Measurements from ENCODE around the gene IQGAP2. TPM values are rescaled to one million over a fixed set of nuclear protein-coding genes. Genes with fewer than 3 reads are reported as not detected.

The IQGAP2 gene
- total and polyA plus RNA-seq, 9 of the 15 experiments (the other 6 are each of a cell fraction or from before 2014, with no cell fraction given), result 8.7 to 23.2 (median 17.4) TPM

DNA sequence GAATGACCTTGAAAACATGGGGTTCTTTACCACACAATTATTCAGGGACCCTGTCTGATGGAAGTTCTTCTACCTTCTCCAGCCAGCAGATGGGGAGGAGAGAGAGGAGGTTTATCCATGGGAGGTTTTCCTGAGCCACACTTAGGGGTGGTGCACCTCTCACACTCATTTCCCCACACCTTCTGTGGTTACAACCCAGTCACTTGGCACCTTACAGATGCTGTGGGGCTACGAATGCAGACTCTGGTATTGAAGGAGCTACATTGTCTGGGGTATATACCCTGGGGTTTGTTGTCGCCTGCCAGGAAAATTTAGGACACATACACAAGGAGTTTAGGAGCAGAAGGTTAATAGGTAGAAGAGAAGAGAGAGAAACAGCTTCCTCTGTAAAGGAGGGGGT, 152.6 kb downstream of the IQGAP2 start:
- no peak for TF ChIP-seq RBM15 (IDR thresholded peaks at IDR 0.05; ENCODE audit: insufficient read depth, low read length)
- TF ChIP-seq KLF10 (CRISPR knock-in tag; IDR thresholded peaks at IDR 0.05), result no peak
- no peak for TF ChIP-seq ZNF586 (CRISPR knock-in tag; conservative IDR thresholded peaks at IDR 0.05)
- TF ChIP-seq, protein P1, sequence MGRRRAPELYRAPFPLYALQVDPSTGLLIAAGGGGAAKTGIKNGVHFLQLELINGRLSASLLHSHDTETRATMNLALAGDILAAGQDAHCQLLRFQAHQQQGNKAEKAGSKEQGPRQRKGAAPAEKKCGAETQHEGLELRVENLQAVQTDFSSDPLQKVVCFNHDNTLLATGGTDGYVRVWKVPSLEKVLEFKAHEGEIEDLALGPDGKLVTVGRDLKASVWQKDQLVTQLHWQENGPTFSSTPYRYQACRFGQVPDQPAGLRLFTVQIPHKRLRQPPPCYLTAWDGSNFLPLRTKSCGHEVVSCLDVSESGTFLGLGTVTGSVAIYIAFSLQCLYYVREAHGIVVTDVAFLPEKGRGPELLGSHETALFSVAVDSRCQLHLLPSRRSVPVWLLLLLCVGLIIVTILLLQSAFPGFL (CRISPR knock-in tag; IDR thresholded peaks at IDR 0.05), result no peak
- no peak for TF ChIP-seq SIX5 (IDR thresholded peaks at IDR 0.05; ENCODE audit: borderline replicate concordance in 1 of 2, insufficient read depth in 1 of 2, low read depth in 1 of 2, low read length in 2 of 2)
- no peak for TF ChIP-seq E2F3 (CRISPR knock-in tag; IDR thresholded peaks at IDR 0.05)
- no peak for TF ChIP-seq ZC3H8 (IDR thresholded peaks at IDR 0.05)
- no peak for TF ChIP-seq ZNF217 (CRISPR knock-in tag; IDR thresholded peaks at IDR 0.05)
- no peak for TF ChIP-seq ZNF23 (CRISPR knock-in tag; IDR thresholded peaks at IDR 0.05)
- TF ChIP-seq HCFC1 (IDR thresholded peaks at IDR 0.05; ENCODE audit: low read depth, low read length), result no peak
- H3K27ac ChIP-seq (ENCODE audit: extremely low read depth, low read depth, low read length), result no peak overlapping the region
- intact Hi-C loops (cut with micrococcal nuclease), result no loop called here
- H3K9me3 ChIP-seq (replicated peaks; ENCODE audit: control insufficient read depth, insufficient read depth, low read depth, low read length), result no peaks in the 10 kb centered on the region
- H3K27me3 ChIP-seq (ENCODE audit: control insufficient read depth in 2 of 2, insufficient read depth in 2 of 2, low read length in 2 of 2), result no peaks in the 10 kb centered on the region
- in situ Hi-C loops (cut with MboI), result no loop called here
- H4K20me1 ChIP-seq (replicated peaks; ENCODE audit: control insufficient read depth, insufficient read depth, low read length), result no peaks in the 10 kb centered on the region
- H3K9me1 ChIP-seq (ENCODE audit: control insufficient read depth, insufficient read depth, low read length), result no peaks in the 10 kb centered on the region
- H3K4me1 ChIP-seq (replicated peaks in 1 of 2; ENCODE audit: control insufficient read depth in 2 of 2, insufficient read depth in 2 of 2, low read length in 2 of 2), result no peaks in the 10 kb centered on the region; a peak in 1 of 5 replicates
- ChIA-PET CTCF (ENCODE audit: low intra/inter-chr PET ratio) (no interaction called here), POLR2A (no interaction called here)
- ATAC-seq, result no peak
- no peak overlapping the region for H3K4me2 ChIP-seq (ENCODE audit: insufficient read depth, low read length)
- H2AFZ ChIP-seq (ENCODE audit: low read depth, low read length), result no peak overlapping the region
- no peak for DNase-seq (ENCODE audit: extremely low read depth in 1 of 4, low spot score in 3 of 4)
- H3K79me2 ChIP-seq (ENCODE audit: control insufficient read depth, insufficient read depth, low read length), result no peaks in the 10 kb centered on the region
- WGBS (ENCODE audit: insufficient coverage, low coverage, missing lambda C conversion rate), result 63% methylated on average over 2 of the region's 2 CpGs
- BruUV-seq (replicated peaks), result no TSS peak
- no peak overlapping the region for H3K9ac ChIP-seq (ENCODE audit: insufficient read depth in 1 of 2, low read depth in 2 of 2, low read length in 2 of 2)
- no peak overlapping the region for H3K4me3 ChIP-seq
- FAIRE-seq, result peak; percentile 32
- H3K36me3 ChIP-seq (ENCODE audit: control insufficient read depth, insufficient read depth, low read length), result no peaks in the 10 kb centered on the region
